ENCODE data around the gene TBC1D2B.

The TBC1D2B gene

GRCh38 chr15:78093242-78094020 is 15.9 kb upstream of the TBC1D2B start:
- no peak for DNase-seq (ENCODE audit: extremely low read depth, insufficient read length)
- Histone ChIP-seq H3K36me3 (ENCODE audit: control insufficient read depth, insufficient read depth, low read length) (no peaks in the 10 kb centered on the region), H3K4me3 (replicated peaks; ENCODE audit: low read depth, low read length) (no peak overlapping the region), H3K27me3 (replicated peaks; ENCODE audit: control insufficient read depth, insufficient read depth, low read length) (no peaks in the 10 kb centered on the region)
- no peak for TF ChIP-seq CTCF (IDR thresholded peaks at IDR 0.05; ENCODE audit: insufficient read depth, low read length, poor library complexity, severe bottlenecking)

GRCh38 chr15:78092261-78093041 is 14.9 kb upstream of the TBC1D2B start, which contains the start of gene SH2D7:
TSS of gene SH2D7 (plus strand) at chr15:78092561. CDS start at chr15:78092585, 24 bp downstream.
- Histone ChIP-seq H3K36me3 (ENCODE audit: control insufficient read depth, insufficient read depth, low read length) (no peaks in the 10 kb centered on the region), H3K4me3 (replicated peaks; ENCODE audit: low read depth, low read length) (no peak within 1 kb of the TSS), H3K27me3 (replicated peaks; ENCODE audit: control insufficient read depth, insufficient read depth, low read length) (no peaks in the 10 kb centered on the region)
- no peak for TF ChIP-seq CTCF (IDR thresholded peaks at IDR 0.05; ENCODE audit: insufficient read depth, low read length, poor library complexity, severe bottlenecking)
- no peak for DNase-seq (ENCODE audit: extremely low read depth, insufficient read length)

DNA sequence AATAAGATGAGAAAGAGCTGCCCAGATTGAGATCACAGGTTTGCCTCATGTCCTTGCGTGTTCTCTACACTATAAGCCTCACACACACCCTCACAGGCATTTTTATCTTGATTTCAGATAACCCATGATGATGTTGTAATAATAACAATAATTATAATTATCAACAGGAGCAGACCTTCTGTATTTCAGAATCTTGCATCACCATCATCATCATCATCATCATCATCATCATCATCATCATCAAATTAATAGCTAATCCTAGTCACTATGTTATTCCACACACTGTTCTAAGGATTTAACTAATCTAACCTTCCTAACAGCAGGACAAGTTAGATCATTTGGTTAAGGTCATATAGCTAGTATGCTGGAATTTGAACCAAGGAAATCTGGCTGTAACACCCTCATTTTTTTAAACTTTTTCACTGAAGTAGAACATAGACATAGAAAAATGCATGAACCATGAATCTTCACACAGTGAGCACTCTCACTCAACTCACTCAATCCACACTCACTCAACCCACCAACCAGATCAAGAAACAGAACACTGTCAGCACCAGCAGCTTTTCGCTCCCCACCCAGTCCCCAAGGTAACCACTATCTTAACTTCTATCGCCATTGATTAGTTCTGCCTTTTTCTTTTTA is 13.0 kb upstream of the TBC1D2B start:
- Histone ChIP-seq H3K4me3 (replicated peaks; ENCODE audit: low read depth, low read length) (no peak overlapping the region), H3K36me3 (ENCODE audit: control insufficient read depth, insufficient read depth, low read length) (no peaks in the 10 kb centered on the region), H3K27me3 (replicated peaks; ENCODE audit: control insufficient read depth, insufficient read depth, low read length) (no peaks in the 10 kb centered on the region)
- TF ChIP-seq CTCF (IDR thresholded peaks at IDR 0.05; ENCODE audit: insufficient read depth, low read length, poor library complexity, severe bottlenecking): no peak
- DNase-seq (ENCODE audit: extremely low read depth, insufficient read length): no peak

GRCh38 chr15:78088773-78089080 is 11.2 kb upstream of the TBC1D2B start:
- no peak for TF ChIP-seq CTCF (IDR thresholded peaks at IDR 0.05; ENCODE audit: insufficient read depth, low read length, poor library complexity, severe bottlenecking)
- H3K36me3 ChIP-seq (ENCODE audit: control insufficient read depth, insufficient read depth, low read length): no peaks in the 10 kb centered on the region
- no peak for DNase-seq (ENCODE audit: extremely low read depth, insufficient read length)
- H3K27me3 ChIP-seq (replicated peaks; ENCODE audit: control insufficient read depth, insufficient read depth, low read length): no peaks in the 10 kb centered on the region
- H3K4me3 ChIP-seq (replicated peaks; ENCODE audit: low read depth, low read length): no peak overlapping the region

DNA sequence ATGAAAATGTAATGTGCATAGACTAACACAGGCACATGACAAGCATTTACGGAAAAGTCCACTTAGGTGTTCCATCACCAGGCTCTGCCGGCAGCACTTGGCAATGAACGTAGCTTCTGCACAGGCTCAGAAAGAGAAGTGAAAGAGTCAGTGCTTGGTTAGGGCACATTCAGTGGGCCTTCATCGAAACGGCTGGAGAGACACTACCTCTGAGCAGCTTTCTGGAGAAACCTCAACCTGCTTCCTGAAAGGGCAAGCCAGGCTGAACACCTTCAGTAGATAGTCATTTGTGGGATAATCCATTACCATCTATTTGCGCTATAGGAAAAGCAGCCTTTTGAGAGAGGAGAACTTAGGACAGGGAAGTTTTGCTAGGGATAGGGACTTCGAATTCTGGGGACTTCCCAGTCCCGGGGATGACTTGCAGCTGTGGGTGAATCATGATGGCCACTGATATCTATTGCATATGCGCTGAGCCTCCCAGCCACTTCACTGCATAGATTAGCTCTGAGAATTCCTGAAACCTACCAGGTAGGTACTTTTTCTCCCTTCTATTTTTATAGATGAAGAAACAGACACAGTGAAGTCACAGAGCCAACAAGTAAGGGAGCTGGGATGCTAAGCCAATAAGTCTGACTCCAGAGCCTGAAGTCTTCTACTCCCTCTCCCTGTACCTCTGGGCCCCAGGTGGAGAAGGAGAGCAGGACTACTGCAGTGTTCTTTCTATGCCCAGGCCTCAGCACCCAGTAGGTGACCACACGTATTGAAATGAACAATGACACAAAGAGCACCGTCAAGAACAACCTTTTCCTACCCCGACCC is 10.7 kb upstream of the TBC1D2B start:
- H3K36me3 ChIP-seq (ENCODE audit: control insufficient read depth, insufficient read depth, low read length): no peaks in the 10 kb centered on the region
- no peaks in the 10 kb centered on the region for H3K27me3 ChIP-seq (replicated peaks; ENCODE audit: control insufficient read depth, insufficient read depth, low read length)
- no peak for TF ChIP-seq CTCF (IDR thresholded peaks at IDR 0.05; ENCODE audit: insufficient read depth, low read length, poor library complexity, severe bottlenecking)
- DNase-seq (ENCODE audit: extremely low read depth, insufficient read length): no peak
- no peak overlapping the region for H3K4me3 ChIP-seq (replicated peaks; ENCODE audit: low read depth, low read length)
